ENCODE measurements around the gene ZNF217.
"Not testable (repeated sequence)": the region's sequence is repeated elsewhere in the genome, so short reads cannot be mapped to it uniquely, and the experiment has no call there.

Gene ZNF217

GRCh38 chr20:53582251-53582570 is 11.4 kb downstream of the ZNF217 start:
- DNase-seq, result no peak

- DNase-seq, result peak; percentile 2 to 39
Measured at GRCh38 chr20:53581444-53582250, 12.0 kb downstream of the ZNF217 start.

- DNase-seq, result peak in 1 of 2 donors; percentile 1
Measured at GRCh38 chr20:53580376-53581111, 13.1 kb downstream of the ZNF217 start.

- peak; percentile 79 to 84 for DNase-seq
Measured at GRCh38 chr20:53579581-53580375, 13.9 kb downstream of the ZNF217 start.

- no peak for DNase-seq
Measured at GRCh38 chr20:53579266-53579580, 14.4 kb downstream of the ZNF217 start.

- peak; percentile 89 to 95 for DNase-seq
Measured at GRCh38 chr20:53578492-53579222, 15.0 kb downstream of the ZNF217 start.

- peak in 1 of 2 donors; percentile 1 for DNase-seq
Measured at GRCh38 chr20:53576586-53577318, 16.9 kb downstream of the ZNF217 start.

GRCh38 chr20:53576195-53576580 is 17.5 kb downstream of the ZNF217 start:
- no peak for DNase-seq

- DNase-seq, result peak in 1 of 2 donors; percentile 0
Measured at GRCh38 chr20:53575481-53576194, 18.0 kb downstream of the ZNF217 start.

GRCh38 chr20:53574819-53575218 is 18.8 kb downstream of the ZNF217 start:
- DNase-seq, result peak in 1 of 2 donors; percentile 0

- DNase-seq, result no peak
Measured at GRCh38 chr20:53574259-53574789, 19.3 kb downstream of the ZNF217 start.

- DNase-seq, result peak in 1 of 2 donors; percentile 1
Measured at GRCh38 chr20:53571555-53572286, 21.9 kb downstream of the ZNF217 start.

- no peak for DNase-seq
Measured at GRCh38 chr20:53570446-53571276, 23.0 kb downstream of the ZNF217 start.

GRCh38 chr20:53569606-53570307 is 23.9 kb downstream of the ZNF217 start:
- DNase-seq, result no peak

GRCh38 chr20:53569005-53569404 is 24.6 kb downstream of the ZNF217 start:
- DNase-seq, result no peak

GRCh38 chr20:53568351-53568750 is 25.3 kb downstream of the ZNF217 start:
- DNase-seq, result no peak

- no peak for DNase-seq
Measured at GRCh38 chr20:53567379-53567917, 26.2 kb downstream of the ZNF217 start.

GRCh38 chr20:53566623-53567022 is 27.0 kb downstream of the ZNF217 start:
- DNase-seq, result not testable (repeated sequence)
